Measurements from ENCODE around the gene MBD3L5. TPM values are rescaled to one million over a fixed set of nuclear protein-coding genes. Genes with fewer than 3 reads are reported as not detected.
"Not testable (repeated sequence)": the region's sequence is repeated elsewhere in the genome, so short reads cannot be mapped to it uniquely, and the experiment has no call there.

The MBD3L5 gene
- total and polyA plus RNA-seq, 8 donors = not detected

- ATAC-seq (peak in 1 of 4 donors; percentile 22), FAIRE-seq (no peak), DNase-seq (no peak)
- H3K36me3 ChIP-seq = no peaks in the 10 kb centered on the region
- H3K27ac ChIP-seq = no peak overlapping the region
- intact Hi-C loops (cut with DNase I) = no loop called here
- no peaks in the 10 kb centered on the region for H3K4me1 ChIP-seq
- 65 to 71% methylated on average over 4 of the region's 4 CpGs for WGBS, 2 donors
- H3K27me3 ChIP-seq = no peaks in the 10 kb centered on the region
- H3K9me3 ChIP-seq = no peaks in the 10 kb centered on the region
- TF ChIP-seq CTCF (IDR thresholded peaks at IDR 0.05) = no peak
- no peak overlapping the region for H3K4me3 ChIP-seq
Measured at GRCh38 chr19:7063339-7063738, 33.0 kb downstream of the MBD3L5 start.

GRCh38 chr19:7063764-7064418 is 33.5 kb downstream of the MBD3L5 start:
- no peaks in the 10 kb centered on the region for H3K27me3 ChIP-seq
- no peaks in the 10 kb centered on the region for H3K9me3 ChIP-seq
- H3K36me3 ChIP-seq = no peaks in the 10 kb centered on the region
- FAIRE-seq (no peak), ATAC-seq (no peak), DNase-seq (no peak)
- 85 to 89% methylated on average over 9 of the region's 9 CpGs for WGBS, 2 donors
- no peak overlapping the region for H3K4me3 ChIP-seq
- TF ChIP-seq CTCF (IDR thresholded peaks at IDR 0.05) = no peak
- intact Hi-C loops (cut with DNase I) = no loop called here
- H3K4me1 ChIP-seq = no peaks in the 10 kb centered on the region
- no peak overlapping the region for H3K27ac ChIP-seq

- 44% methylated on average over 13 of the region's 13 CpGs for WGBS, 2 donors
- H3K4me1 ChIP-seq; H3K27ac ChIP-seq; H3K36me3 ChIP-seq; H3K4me3 ChIP-seq; H3K27me3 ChIP-seq; H3K9me3 ChIP-seq; FAIRE-seq; ATAC-seq; intact Hi-C loops (cut with DNase I): not testable (repeated sequence)
- peak in 1 of 6 donors; percentile 45 for DNase-seq
Measured at GRCh38 chr19:7067122-7067521, 36.7 kb downstream of the MBD3L5 start.

- Histone ChIP-seq H3K4me1 (peaks cover 0 to 10% (median 4%) of the 10 kb centered on the region in 3 donors), H3K9me3 (no peaks in the 10 kb centered on the region), H3K36me3 (peaks cover 0 to 8% (median 6%) of the 10 kb centered on the region in 3 donors), H3K27me3 (no peaks in the 10 kb centered on the region), H3K4me3 (no peak overlapping the region), H3K27ac (no peak overlapping the region)
- TF ChIP-seq CTCF (IDR thresholded peaks at IDR 0.05) = no peak
- DNase-seq = no peak
- intact Hi-C loops (cut with DNase I) = no loop called here
- ATAC-seq = no peak
- WGBS, 2 donors = 84 to 88% methylated on average over 2 of the region's 2 CpGs
- FAIRE-seq = no peak
Measured at GRCh38 chr19:7067716-7068115, 37.3 kb downstream of the MBD3L5 start.

GRCh38 chr19:7068599-7068998 is 38.2 kb downstream of the MBD3L5 start:
- intact Hi-C loops (cut with DNase I) = no loop called here
- H3K36me3 ChIP-seq = peaks cover 0 to 16% (median 8%) of the 10 kb centered on the region in 3 donors
- FAIRE-seq (no peak), DNase-seq (no peak), ATAC-seq (no peak)
- H3K9me3 ChIP-seq = no peaks in the 10 kb centered on the region
- H3K4me1 ChIP-seq = peaks cover 0 to 10% (median 4%) of the 10 kb centered on the region in 3 donors
- TF ChIP-seq CTCF (IDR thresholded peaks at IDR 0.05) = no peak
- H3K27ac ChIP-seq = peak overlapping the region in 1 of 4 donors; percentile 11
- WGBS, 2 donors = 77 to 78% methylated on average over 6 of the region's 6 CpGs
- no peak overlapping the region for H3K4me3 ChIP-seq
- no peaks in the 10 kb centered on the region for H3K27me3 ChIP-seq
